Measurements from ENCODE around the gene LZTFL1. TPM values are rescaled to one million over a fixed set of nuclear protein-coding genes. Genes with fewer than 3 reads are reported as not detected.
A peak's percentile ranks its signal among the peaks of the same experiment; 100 is the strongest.
"Not testable (repeated sequence)": the region's sequence is repeated elsewhere in the genome, so short reads cannot be mapped to it uniquely, and the experiment has no call there.

LZTFL1 gene
- total RNA-seq, 1 donor from 2014 or later = 26.5 TPM

DNA sequence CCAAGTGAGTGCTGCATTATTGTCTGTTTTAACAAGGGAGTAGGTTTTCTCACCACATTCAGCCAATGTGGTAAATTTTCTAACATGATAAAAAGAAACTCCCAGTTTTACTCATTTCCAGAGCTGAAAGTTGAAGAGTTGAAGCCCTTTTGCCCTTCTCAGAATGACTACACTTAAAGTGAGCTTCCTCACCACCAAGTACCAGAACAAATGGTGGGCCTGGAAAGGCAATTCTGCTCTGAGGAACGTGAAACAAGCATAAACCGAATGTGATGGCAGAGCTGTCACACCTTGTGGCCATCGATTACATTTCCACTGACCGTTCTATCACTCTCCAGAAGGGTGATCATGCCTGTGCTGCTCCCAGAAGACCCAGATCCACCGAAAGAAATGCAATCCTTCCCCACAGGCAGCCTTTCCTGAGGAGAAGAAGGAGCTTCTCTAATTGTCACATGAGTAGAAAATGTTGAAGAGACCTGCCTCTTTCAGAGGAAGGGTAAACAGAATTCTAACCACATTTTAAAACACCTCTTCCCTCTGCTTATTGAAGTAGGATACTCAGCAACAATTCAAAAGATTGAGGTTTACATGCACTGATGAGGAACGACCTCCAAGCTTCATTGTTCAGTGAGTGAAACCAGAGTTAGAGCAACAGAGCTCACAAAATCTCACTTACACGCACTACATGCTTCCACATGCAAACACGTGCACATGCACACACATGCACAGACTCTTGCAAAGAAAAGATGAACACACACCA is 23.0 kb upstream of the LZTFL1 start:
- no peak for DNase-seq

DNA sequence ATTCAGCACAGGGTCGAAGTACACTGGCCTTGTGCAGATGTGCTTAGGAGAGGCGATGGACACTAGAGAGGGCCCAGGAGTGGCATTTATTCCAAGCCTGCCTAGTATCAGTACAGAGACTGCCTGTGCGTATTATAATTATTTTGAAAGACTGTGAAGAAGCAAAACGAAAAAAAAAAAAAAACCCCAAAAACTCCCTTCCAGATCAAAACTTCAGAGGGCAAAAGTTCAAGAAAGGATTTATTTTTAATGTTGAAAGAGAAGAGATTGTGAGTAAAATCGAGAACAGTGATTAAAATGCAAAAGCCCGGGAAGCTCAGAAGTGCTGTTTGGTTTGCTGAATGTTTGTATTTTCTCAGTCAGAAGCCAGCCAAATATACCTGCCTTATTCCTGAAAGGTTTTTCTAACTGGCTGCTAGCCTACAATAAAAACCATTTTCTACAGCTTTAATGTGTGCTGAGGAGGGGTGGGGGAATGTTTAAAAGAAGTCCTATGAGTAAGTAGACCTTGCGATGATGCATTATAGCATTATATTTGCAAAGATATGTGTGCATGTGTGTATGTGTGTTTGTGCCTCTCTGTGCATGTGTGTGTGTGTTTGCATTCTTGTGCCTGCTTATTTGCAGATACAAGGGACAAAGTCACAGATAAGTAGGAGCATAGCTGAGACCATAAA is 19.3 kb upstream of the LZTFL1 start:
- DNase-seq = no peak

DNA sequence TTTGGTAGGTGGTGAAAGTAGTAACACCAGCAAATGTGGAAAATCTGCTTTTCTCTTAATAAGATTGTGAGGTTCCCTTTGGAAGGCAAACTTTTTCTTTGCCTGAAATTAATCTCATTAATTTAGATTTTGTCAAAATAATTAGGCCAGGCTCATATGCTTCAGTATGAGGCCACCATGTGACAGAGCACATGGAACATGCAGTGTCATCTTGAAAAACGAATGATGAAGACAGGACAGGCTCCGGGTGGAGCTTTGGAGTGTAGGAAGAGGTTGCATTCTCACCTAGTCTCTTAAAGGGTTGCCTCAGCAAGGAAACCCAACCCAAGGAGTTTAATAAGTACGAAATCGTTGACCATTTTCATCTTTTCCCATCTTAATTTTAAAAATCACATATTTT is 18.6 kb upstream of the LZTFL1 start:
- no peak for DNase-seq

DNA sequence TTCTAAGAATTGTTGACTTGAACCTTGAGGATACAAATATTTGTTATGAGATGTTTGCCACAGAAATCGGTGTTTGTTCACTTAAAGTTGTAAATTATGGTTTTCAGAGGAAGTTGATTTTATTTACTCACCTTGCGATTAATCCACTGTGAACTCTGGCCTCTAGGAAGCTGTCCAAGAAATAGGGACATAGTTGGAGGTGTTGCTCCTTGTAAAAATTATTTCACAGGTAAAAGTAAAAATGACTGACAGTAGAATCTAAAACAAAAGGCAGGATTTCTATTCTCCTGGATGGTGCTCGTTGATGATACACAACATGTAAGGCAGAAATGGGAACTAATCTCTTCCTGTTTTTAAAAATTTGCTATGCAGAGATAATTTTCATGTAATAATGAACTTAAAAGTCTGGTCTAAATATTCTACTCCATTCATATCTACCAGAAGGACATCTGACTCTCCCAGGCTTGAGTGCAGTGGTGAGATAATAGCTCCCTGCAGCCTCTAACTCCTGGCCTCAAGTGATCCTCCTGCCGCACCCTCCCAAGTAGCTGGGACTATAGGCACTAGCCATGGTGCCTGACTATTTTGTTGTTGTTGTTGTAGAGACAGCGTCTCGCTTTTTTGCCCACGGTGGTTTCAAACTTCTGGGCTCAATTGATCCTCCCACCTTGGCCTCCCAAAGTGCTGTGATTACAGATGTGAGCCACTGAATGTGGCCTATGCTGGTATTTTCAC is 17.1 kb upstream of the LZTFL1 start:
- DNase-seq = no peak

DNA sequence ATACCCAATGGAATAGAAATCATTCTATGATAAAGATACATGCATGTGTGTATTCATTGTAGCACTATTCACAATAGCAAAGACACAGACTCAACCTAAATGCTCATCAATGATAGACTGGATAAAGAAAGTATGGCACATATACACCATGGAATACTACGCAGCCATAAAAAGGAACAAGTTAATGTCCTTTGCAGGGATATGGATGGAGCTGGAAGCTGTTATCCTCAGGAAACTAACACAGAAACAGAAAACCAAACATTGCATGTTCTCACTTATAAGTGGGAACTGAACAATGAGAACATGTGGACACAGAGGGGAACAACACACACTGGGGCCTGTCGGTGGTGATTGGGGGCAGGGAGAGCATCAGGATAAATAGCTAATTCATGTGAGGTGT is 15.1 kb upstream of the LZTFL1 start:
- not testable (repeated sequence) for DNase-seq

DNA sequence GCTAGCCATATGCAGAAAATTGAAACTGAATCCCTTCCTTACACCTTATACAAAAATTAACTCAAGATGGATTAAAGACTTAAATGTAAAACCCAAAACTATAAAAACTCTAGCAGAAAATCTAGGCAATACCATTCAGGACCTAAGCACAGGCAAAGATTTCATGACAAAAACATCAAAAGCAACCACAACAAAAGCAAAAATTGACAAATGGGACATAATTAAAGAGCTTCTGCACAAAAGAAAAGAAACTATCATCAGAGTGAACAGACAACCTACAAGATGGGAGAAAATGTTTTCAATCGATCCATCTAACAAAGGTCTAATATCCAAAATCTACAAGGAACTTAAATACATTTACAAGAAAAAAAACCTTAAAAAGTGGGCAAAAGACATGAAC is 14.4 kb upstream of the LZTFL1 start:
- not testable (repeated sequence) for DNase-seq

DNA sequence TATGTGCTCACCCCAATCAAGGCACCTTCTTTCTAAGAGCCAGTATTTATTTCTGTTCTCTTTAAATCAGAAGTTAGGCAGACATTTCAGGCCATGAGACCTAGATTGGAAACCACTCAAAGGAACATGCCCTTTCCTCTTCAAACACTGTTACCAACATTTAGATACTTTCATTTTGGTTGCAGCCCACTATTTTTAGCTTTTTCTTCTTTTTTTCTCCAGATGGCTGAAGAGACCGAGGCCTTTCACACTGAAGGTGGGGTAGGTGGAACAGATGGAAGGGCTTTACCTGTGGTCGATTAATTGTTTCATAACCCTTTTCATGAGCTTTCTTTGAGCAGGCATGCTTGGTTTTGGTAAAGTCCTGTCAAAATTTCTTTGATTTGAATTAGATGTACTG is 10.9 kb upstream of the LZTFL1 start:
- no peak for DNase-seq

DNA sequence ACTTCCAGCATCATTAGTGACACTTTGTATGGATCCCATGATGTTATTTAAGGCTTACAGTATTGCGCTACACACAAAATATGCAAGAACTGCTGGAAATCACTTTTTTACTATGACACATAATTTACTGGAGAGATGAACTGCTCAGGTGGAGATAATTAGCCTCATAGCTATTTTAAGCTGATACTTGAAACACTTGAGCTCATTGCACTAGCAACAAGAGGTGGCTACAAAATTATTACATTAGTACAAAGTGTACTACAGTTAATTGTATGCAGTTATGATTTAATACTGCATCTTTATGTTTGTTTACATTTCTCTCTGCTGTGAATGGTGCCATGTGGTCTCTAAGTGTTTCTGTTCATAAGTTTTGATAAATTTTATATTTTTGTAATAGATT is 6.5 kb upstream of the LZTFL1 start:
- no peak for DNase-seq

DNA sequence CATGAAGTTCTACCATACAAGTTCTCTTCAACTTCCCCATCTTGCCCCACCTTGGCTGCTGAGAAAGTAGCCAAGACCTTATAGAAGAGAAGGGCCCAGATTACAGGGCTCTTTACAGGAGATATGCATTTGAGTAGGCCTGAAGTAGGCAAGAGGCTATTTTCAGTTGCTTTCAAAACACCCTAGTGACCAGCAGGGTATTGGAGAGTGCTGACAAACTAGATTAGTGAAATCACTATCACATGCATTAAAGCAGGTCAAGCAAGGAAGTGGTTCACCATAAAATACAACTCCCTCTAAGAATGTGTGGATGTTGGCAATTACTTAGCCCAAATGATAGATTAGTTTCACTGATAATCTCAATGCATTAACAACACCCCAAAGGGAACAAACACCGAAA is 2.7 kb upstream of the LZTFL1 start:
- DNase-seq = no peak

DNA sequence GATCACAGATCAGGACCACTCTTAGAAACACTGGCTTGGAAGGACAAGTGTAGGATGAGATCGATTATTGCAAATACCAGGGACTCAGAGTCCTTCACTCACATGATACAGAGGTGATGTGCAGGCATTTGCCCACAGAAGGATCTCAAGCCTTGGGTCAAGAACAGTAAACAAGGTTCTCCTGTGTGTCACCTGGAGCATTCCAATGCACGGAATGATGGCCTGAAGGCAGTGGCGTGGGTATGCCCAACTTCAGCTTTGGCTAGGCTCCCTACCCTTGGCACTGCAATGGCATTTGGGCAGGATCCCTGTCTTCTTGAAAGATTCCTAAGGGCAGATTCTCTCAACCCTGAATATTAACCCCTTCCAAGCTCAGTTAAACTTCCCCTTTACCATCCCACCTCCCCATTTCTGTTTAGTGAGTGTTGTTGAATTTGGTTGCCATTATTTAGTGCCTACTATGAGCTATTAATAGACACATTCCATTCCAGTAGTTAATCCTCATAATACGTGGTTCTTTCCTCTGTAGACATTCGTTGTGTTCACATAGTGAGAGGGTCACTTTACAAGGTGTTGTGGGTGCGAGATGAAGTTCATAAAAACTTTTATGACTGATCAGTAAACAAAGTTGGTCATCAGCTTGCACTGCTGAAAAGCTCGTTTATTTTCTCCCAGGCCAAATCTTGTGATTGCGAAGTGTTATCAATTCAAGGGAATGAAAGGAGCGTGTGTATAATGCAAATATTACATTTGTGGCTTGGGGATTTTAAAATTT is 1.1 kb upstream of the LZTFL1 start:
- DNase-seq = no peak

DNA sequence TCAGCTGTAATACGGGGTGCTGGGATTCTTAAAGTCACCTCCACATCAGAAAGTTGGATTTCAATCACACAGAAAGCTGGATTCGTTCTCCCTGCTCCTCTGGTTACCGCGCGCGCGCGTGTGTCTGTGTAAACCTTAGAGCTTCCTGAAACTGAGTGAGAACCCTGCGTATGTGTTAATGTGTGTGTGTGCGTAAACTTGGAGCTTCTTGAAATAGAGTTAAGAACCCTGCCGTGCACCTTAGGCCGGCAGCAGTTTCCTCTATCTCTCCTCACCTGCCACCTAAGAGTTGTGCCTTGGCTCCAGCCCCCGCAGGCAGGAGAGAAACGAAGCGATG is 531 bp downstream of the LZTFL1 start:
- DNase-seq = no peak

DNA sequence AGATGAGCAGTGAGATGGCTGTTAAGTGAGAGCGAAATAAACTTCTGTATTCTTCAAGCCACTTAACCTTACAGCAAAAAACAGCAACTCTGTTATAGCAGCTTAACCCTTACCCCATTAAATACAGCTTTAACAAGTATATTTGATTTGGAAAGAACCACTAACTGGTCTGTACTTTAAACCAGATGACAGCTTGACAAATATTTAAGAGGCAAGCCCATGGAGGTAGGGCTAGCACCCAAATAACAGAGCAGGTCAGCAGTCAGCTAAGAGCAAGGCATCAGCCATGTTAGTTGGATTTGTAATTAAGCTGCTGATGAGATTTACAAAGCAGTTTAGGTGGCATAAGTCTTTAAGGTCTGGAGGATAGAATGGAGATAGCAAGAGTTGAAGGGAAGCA is 3.5 kb downstream of the LZTFL1 start:
- DNase-seq = no peak

DNA sequence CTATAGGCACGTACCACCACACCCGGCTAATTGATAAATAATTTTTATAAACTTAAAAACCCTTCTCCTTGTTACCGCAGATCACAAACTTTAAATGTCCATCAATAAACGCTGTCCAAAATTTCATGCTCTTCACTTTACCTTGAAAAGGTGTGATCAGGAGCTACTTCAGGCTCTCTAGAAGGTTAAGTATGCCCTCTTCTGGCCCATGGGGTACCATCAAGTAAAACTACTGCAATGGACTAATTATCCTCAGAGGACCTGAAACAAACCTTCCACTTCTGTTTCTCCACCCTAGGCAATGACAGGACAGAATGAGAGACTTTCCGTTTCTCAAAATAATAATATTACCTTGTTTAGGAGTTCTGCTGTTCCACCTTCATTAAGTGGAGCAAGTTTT is 9.2 kb downstream of the LZTFL1 start:
- no peak for DNase-seq

DNA sequence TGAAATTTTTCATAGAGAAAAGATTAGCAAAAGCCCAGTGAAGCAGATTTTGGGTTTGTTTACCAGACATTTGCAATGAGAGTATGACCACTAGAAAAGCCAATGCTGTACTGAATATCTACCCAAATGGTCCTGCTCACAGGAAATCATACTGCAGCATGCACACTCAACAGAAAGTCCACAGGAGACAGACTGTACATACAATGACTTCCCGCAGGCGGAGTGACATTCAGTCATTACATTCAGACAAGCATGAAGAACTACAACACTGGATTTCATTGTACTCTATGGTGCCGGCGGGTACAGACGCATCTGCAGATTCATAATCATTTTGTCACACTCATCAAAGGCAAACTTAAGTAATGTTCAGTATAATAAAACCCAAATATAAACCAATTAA is 11.8 kb downstream of the LZTFL1 start:
- DNase-seq = no peak

DNA sequence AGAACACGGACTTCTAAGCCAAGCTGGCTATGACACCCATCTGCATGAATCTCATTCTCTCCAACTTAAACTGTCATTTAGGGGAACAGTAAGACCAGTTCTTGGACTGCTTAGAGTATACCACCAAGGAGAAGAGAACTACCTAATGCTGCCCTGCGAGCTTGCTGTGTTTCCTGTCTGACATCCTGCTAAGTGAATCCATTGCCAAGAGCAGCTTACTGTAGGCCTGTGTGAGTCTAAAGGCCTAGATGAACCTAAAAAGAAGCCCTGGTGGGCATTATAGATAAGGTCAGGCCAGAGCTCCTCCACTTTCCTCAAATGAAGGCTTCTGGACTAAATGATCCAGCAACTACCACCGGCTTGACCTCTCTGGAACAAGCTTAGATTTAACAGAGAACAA is 15.0 kb downstream of the LZTFL1 start:
- no peak for DNase-seq

DNA sequence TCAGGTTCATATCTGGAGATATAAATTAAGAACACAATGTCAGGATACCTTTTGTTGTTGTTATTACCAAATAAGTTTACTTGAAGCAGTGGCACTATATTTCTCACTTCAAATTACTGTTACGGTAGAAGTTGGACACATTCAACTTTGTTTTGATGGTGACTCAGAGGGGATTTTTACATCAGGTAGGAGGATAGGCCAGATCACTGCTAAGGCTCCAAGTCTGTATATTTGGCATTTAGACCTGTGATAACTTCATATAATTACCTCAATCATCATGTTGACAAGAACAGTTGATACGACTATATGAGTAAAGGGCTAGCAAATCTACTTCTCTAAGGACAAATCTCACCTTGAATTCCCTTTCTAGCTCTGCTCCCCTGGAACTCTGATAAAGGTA is 15.6 kb downstream of the LZTFL1 start:
- no peak for DNase-seq

DNA sequence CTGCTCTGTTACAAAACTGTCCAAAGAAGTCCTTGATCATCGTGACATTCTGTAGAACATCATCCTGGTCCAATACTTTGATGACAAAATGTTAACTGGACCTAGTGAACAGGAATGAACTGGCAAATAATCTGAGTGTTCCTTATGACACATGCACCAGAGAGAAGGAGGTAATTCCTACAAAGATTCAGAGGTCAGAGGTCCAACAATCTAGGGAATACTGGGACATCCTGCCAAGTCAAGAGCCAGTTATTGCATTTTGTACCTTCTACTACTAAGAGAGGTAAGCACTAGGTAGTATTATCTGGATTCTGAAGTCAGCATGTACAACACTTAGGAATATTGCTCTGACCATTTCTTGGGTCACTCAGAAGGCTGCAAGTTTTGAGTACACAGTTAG is 20.8 kb downstream of the LZTFL1 start:
- no peak for DNase-seq

DNA sequence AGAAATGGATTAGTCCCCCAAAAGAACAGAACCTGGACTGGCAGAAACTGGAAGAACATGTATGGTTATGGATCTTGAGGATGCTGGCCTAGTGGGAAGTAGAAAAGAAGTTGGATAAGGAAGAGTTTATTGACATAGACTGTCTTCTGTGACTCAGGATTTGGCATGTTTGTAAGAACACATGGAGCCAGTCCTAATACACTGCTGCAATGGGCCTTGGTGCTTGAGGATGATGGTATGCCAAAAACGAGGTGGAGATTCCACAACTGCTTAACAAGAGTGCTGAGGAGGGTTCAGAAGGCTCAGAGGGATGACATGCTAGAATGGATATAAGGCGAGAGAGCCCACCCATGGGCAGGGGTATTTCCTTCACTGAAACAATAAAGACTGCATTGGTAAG is 22.4 kb downstream of the LZTFL1 start:
- no peak for DNase-seq

DNA sequence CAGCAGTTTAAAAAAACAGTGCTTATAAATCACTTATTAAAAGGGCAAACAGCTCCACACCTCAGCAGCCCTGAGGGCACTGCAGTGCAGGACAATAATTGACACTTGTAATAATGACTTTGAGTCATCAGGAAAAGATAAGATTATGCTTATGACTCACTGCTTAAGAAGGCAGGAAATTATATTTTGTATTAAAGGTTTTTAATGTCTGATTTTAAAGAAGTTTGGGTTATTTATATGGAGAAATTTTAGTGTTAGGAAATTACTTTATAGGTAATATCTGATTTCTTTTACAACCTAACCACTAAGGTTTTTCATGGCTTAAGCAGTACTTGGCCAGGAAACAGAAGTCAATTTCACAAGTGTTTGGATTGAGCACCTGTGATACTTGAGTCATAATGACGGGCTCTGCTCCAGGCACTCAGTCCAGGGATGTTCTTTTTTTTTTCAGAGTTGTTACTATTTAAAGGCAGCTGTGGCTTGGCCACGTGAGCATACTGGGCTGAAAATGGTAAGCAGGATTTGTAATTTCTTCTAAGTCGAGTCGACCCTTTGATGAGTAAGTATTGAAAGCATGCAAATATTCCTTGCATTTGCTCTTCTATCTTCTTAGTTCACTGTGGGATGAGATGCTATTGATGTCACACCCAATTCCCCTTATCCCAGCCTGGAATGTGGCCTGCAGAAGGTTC is 23.9 kb downstream of the LZTFL1 start:
- peak; percentile 18 for DNase-seq

DNA sequence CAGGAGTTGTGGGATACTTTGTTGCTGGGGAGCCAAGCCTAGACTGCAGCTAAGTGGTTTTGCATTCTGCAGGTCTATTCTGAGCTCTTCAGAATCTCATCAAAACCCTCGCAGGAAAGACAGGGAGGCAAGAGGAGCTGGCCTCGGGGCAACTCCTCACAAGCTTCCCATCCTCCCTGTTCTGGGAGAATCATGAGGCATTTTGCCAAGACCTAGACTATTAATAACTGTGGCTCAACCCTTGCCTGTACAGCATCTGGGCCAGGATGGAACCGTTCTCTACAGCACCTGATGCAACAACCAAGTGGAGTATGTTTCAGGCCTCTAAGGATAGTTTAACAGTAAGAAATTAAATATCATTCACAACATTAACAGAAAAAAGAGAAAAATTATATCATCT is 25.4 kb downstream of the LZTFL1 start:
- peak; percentile 10 for DNase-seq

DNA sequence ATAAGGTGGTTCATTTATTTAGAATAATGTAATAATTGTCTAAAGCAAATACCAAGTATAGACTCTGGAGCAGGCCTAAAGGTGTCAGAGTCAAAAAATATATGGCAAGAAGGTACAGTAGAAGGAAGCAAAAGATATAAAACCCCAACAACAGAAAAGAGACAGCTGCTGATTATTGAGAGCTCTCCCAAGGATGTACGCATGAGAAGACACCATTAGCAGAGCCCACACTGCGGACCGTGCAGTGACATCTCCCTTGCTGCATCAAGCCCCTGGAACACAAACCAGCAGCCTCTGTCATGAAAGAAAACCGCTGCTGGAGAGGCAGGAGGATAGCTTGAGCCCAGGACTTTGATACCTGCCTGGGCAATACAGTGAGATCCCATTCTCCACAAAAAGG is 27.6 kb downstream of the LZTFL1 start:
- no peak for DNase-seq
